Forelimb muscle (tissue), 1 donor: ENCODE results near the gene NR1H3. TPM values are rescaled to one million over a fixed set of nuclear protein-coding genes. Genes with fewer than 3 reads are reported as not detected.
"Not testable (repeated sequence)": the region's sequence is repeated elsewhere in the genome, so short reads cannot be mapped to it uniquely, and the experiment has no call there.

Experiments used
- DNase-seq: peaks from one replicate; pipeline ENCODE4 v3.0.0-alpha.2; 2013; ENCODE audit warnings: low read depth
- polyA plus RNA-seq: library from polyadenylated mRNA; unstranded; fragments of 120-200 nt; gene quantifications from one replicate; pipeline ENCODE4 v1.2.1, GENCODE V29; 2013; ENCODE audit not compliant: insufficient read length

Gene NR1H3
- polyA plus RNA-seq, 1 donor, result 16.2 TPM

- DNase-seq, result no peak
These were observed 48.1 kb downstream of the NR1H3 start for GRCh38 chr11:47305734-47306483.

DNA sequence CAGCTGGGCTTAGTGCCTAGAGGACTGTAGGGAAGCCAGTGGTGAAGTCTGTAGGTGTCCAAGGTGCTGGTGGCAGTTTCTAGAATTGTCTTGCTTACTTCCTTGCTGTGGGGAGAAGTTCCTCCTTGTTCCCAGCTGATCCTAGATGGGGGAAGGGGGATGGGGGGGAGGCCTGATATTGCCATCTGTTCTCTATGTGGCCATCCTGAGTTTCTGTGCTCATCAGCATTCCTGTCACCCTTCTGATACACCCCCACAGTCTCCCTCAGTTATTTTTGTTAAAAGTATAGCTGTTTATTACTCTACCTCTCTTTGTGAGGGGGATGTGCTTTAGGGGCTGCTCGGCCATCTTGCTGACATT lies 48.7 kb downstream of the NR1H3 start:
- no peak for DNase-seq

GRCh38 chr11:47308050-47308823 lies 50.4 kb downstream of the NR1H3 start:
- DNase-seq, result no peak

GRCh38 chr11:47314992-47315391 lies 57.2 kb downstream of the NR1H3 start:
- no peak for DNase-seq

DNA sequence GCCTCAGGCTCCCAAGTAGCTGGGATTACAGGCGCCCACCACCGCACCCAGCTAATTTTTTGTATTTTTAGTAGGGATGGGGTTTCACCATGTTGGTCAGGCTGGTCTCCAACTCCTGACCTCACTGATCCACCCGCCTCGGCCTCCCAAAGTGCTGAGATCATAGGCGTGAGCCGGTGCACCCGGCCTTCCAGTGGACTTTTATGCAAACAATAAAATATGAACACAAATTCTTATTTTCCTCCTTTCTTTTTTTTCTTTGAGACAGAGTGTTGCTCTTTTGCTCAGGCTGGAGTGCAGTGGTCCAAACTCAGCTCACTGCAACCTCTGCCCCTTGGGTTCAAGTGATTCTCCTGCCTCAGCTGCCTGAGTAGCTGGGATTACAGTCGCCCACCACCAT lies 58.7 kb downstream of the NR1H3 start:
- not testable (repeated sequence) for DNase-seq

GRCh38 chr11:47317064-47317828 lies 59.5 kb downstream of the NR1H3 start:
- no peak for DNase-seq

DNA sequence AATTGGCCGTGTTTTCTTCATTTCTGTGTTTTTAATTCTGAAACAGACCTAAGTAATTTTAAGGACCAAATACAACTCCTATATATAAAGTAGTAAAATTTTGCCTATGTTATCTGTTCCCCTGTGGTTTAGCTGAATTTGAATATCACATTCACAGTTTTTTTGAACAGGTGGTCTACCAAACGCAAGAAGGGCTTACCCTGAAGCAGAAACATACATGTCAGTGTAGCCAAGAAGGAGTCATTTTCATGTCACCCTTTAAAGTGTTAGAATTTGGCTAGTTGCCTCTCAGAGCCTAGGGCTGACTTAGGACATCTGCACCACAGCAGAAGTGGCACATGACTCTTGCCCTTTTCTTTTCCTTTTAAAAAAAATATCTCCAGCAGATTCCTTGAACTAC lies 60.4 kb downstream of the NR1H3 start:
- no peak for DNase-seq

Other genes with a start within 250 kb of the NR1H3 start
- gene ARFGAP2, start 81.1 kb upstream of the NR1H3 start, polyA plus RNA-seq, result 88.0 TPM
- gene PACSIN3, start 71.6 kb upstream of the NR1H3 start, polyA plus RNA-seq, result 250 TPM
- gene DDB2, start 43.0 kb upstream of the NR1H3 start, polyA plus RNA-seq, result 12.7 TPM
- gene ACP2, start 9.2 kb upstream of the NR1H3 start, polyA plus RNA-seq, result 20.9 TPM
- 31.6 TPM for gene MADD, start 12.1 kb downstream of the NR1H3 start, polyA plus RNA-seq
- 0.75 TPM for gene MYBPC3, start 94.7 kb downstream of the NR1H3 start, polyA plus RNA-seq
- 6.7 TPM for gene SPI1, start 120.6 kb downstream of the NR1H3 start, polyA plus RNA-seq
- 35.3 TPM for gene SLC39A13, start 150.6 kb downstream of the NR1H3 start, polyA plus RNA-seq
- 123 TPM for gene PSMC3, start 168.4 kb downstream of the NR1H3 start, polyA plus RNA-seq
- gene RAPSN, start 191.1 kb downstream of the NR1H3 start, polyA plus RNA-seq, result 93.1 TPM